ENCODE data around the gene THAP7.

- TF ChIP-seq EZH2 (IDR thresholded peaks at IDR 0.05; ENCODE audit: borderline replicate concordance, low read depth, low read length, severe bottlenecking): no peak
- no peak for TF ChIP-seq CTCF (IDR thresholded peaks at IDR 0.05; ENCODE audit: borderline replicate concordance, extremely low read depth, low read length, poor library complexity, severe bottlenecking)
Measured at GRCh38 chr22:20995329-20996030, 6.4 kb downstream of the THAP7 start.

Measured in DND-41 (cell line).